Measurements from ENCODE around the gene TNPO3. TPM values are rescaled to one million over a fixed set of nuclear protein-coding genes. Genes with fewer than 3 reads are reported as not detected.

TNPO3 gene
- total RNA-seq, 1 experiment from 2014 or later = 58.5 TPM

DNA sequence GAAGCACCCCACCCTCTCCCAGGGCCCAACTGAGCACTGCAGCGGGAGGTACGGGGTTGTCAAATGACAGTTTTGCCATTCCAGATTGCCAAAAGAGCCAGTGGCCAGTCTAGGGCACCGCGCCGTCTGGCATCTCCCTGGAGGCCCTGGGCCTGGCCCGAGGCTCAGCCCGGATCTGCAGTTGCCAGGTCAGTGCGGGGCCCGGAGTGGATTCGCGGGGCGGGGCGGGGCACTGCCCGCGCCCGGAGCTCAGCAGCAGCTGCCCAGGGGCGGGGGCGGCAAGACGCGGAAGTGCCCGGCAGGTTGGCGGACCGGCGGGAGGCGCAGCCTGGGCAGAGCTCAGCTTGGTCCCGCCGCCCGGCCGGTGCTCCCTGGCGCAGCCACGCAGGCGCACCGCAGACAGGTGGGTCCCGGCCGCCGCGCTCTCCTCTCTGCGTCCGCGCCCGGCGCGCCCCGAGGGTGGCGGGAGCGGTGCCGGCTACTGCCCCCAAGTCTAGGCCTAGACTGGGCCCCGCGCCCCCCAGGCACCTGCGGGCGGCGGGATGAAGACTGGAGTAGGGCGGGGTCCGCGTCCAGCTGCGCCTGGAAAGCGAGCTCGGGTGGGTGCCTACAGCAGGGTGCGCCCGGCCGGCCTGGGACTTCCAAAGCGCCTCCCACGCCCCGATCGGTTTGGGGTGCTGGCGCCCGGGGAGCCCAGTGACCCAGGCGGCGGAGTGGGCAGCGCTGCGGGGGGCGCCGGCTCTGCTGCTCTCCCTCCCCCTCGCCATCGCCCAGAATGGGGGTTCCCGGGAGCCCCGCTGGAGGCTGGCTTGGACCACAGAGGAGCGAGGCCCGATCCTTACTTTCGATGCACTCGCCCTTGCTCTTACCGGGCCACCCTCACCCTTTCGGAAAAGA, 117.0 kb downstream of the TNPO3 start, which contains the start of gene IRF5:
Gene IRF5, plus strand, starts transcription at position 281 of the 897 bp plus-strand sequence. CDS start 4,155 bp downstream, outside the sequence.
- ChIA-PET CTCF (interaction anchor here (1.0 kb wide), 2 partner anchors 9 to 11 kb away, joined by 3 read pairs; no protein-coding TSS in a partner anchor), RAD21 (ENCODE audit: low non-redundant PET in 1 of 2, low total read pairs in 2 of 2, uncharacterized antibody in 2 of 2, unreplicated experiment in 2 of 2) (no interaction called here), POLR2A (interaction anchor here (1.4 kb wide), 1 partner anchor 10 kb away, joined by 6 read pairs; no protein-coding TSS in a partner anchor)
- Histone ChIP-seq H3K79me2 (ENCODE audit: insufficient read depth, low read length) (no peaks in the 10 kb centered on the region), H2AFZ (ENCODE audit: low read depth, low read length, poor library complexity, severe bottlenecking) (no peak within 1 kb of the TSS), H3K4me2 (ENCODE audit: low read length) (peak within 1 kb of the TSS; percentile 99), H3K27ac (ENCODE audit: low read depth, low read length) (peak within 1 kb of the TSS; percentile 67), H3K36me3 (ENCODE audit: control insufficient read depth in 1 of 2, insufficient read depth in 2 of 2, low read length in 2 of 2) (no peaks in the 10 kb centered on the region), H3K9me2 (ENCODE audit: insufficient read depth) (no peaks in the 10 kb centered on the region), H3K27me3 (ENCODE audit: insufficient read depth, low read length) (no peaks in the 10 kb centered on the region), H4K20me1 (ENCODE audit: insufficient read depth) (no peaks in the 10 kb centered on the region), H3K9me3 (ENCODE audit: control insufficient read depth in 1 of 2, insufficient read depth in 1 of 2, low read depth in 1 of 2, low read length in 2 of 2) (no peaks in the 10 kb centered on the region), H3K9ac (ENCODE audit: low read length) (peak within 1 kb of the TSS; percentile 70), H3K4me3 (replicated peaks in 1 of 2; ENCODE audit: low read depth in 1 of 2, low read length in 2 of 2) (peak within 1 kb of the TSS; percentile 68 to 84), H3K4me1 (ENCODE audit: control insufficient read depth in 1 of 2, insufficient read depth in 2 of 2, low read length in 2 of 2) (peaks cover 10 to 22% of the 10 kb centered on the region in 2 experiments; a peak in 3 of 4 replicates)
- ATAC-seq (peak; percentile 89), DNase-seq (ENCODE audit: low read depth, low spot score) (peak; percentile 15)
- intact Hi-C loops (cut with micrococcal nuclease) = no loop called here
- no TSS peak for BruUV-seq (replicated peaks)
- TF ChIP-seq SP1 (IDR thresholded peaks at IDR 0.05; ENCODE audit: low read depth) (no peak), CEBPB (IDR thresholded peaks at IDR 0.05; ENCODE audit: low read depth) (no peak), POLR2AphosphoS5 (IDR thresholded peaks at IDR 0.05; ENCODE audit: low read depth, low read length) (peak; percentile 79), POLR2A (IDR thresholded peaks at IDR 0.05; ENCODE audit: borderline replicate concordance, extremely low read depth, insufficient read depth, insufficient read length) (peak; percentile 30), EZH2phosphoT487 (IDR thresholded peaks at IDR 0.05; ENCODE audit: borderline replicate concordance) (no peak), EGR1 (IDR thresholded peaks at IDR 0.05; ENCODE audit: low read depth) (peak; percentile 87), SRF (IDR thresholded peaks at IDR 0.05; ENCODE audit: low read depth) (no peak), RAD21 (IDR thresholded peaks at IDR 0.05; ENCODE audit: low read depth) (no peak), TCF7L2 (IDR thresholded peaks at IDR 0.05; ENCODE audit: borderline replicate concordance, extremely low read depth, insufficient read depth, insufficient read length) (no peak), ZFX (IDR thresholded peaks at IDR 0.05) (peak; percentile 85), ATF3 (IDR thresholded peaks at IDR 0.05) (no peak)
- TF ChIP-seq, protein P1, sequence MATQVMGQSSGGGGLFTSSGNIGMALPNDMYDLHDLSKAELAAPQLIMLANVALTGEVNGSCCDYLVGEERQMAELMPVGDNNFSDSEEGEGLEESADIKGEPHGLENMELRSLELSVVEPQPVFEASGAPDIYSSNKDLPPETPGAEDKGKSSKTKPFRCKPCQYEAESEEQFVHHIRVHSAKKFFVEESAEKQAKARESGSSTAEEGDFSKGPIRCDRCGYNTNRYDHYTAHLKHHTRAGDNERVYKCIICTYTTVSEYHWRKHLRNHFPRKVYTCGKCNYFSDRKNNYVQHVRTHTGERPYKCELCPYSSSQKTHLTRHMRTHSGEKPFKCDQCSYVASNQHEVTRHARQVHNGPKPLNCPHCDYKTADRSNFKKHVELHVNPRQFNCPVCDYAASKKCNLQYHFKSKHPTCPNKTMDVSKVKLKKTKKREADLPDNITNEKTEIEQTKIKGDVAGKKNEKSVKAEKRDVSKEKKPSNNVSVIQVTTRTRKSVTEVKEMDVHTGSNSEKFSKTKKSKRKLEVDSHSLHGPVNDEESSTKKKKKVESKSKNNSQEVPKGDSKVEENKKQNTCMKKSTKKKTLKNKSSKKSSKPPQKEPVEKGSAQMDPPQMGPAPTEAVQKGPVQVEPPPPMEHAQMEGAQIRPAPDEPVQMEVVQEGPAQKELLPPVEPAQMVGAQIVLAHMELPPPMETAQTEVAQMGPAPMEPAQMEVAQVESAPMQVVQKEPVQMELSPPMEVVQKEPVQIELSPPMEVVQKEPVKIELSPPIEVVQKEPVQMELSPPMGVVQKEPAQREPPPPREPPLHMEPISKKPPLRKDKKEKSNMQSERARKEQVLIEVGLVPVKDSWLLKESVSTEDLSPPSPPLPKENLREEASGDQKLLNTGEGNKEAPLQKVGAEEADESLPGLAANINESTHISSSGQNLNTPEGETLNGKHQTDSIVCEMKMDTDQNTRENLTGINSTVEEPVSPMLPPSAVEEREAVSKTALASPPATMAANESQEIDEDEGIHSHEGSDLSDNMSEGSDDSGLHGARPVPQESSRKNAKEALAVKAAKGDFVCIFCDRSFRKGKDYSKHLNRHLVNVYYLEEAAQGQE (IDR thresholded peaks at IDR 0.05; ENCODE audit: low read depth) = no peak
